Measurements from ENCODE around the gene TCTN2.

TCTN2 gene
- long read RNA-seq, donor 1, partial matches to known transcripts, result 36 of 36 reads
- long read RNA-seq, donor 1, other reads (novel, unspliced or antisense), result 0 of 36 reads
- long read RNA-seq, donor 2, result 0 reads
- long read RNA-seq, donor 3, result 0 reads
- long read RNA-seq, donor 4, partial matches to known transcripts, result 19 of 20 reads
- long read RNA-seq, donor 4, other reads (novel, unspliced or antisense), result 0 of 20 reads
- long read RNA-seq, donor 5, partial matches to known transcripts, result 0 of 2 reads
- long read RNA-seq, donor 5, other reads (novel, unspliced or antisense), result 0 of 2 reads
- long read RNA-seq, donor 6, result 0 reads
- long read RNA-seq, donor 7, partial matches to known transcripts, result 9 of 10 reads
- long read RNA-seq, donor 7, other reads (novel, unspliced or antisense), result 0 of 10 reads
- long read RNA-seq, donor 8, partial matches to known transcripts, result 0 of 2 reads
- long read RNA-seq, donor 8, other reads (novel, unspliced or antisense), result 0 of 2 reads

GRCh38 chr12:123670882-123671728, at the start of gene TCTN2:
Gene TCTN2 (plus strand): TSS chr12:123671113. CDS start chr12:123671241, 128 bp downstream.
- DNase-seq, result peak; percentile 83

- DNase-seq, result no peak
Observed at GRCh38 chr12:123621619-123622530, 49.0 kb upstream of the TCTN2 start.

DNA sequence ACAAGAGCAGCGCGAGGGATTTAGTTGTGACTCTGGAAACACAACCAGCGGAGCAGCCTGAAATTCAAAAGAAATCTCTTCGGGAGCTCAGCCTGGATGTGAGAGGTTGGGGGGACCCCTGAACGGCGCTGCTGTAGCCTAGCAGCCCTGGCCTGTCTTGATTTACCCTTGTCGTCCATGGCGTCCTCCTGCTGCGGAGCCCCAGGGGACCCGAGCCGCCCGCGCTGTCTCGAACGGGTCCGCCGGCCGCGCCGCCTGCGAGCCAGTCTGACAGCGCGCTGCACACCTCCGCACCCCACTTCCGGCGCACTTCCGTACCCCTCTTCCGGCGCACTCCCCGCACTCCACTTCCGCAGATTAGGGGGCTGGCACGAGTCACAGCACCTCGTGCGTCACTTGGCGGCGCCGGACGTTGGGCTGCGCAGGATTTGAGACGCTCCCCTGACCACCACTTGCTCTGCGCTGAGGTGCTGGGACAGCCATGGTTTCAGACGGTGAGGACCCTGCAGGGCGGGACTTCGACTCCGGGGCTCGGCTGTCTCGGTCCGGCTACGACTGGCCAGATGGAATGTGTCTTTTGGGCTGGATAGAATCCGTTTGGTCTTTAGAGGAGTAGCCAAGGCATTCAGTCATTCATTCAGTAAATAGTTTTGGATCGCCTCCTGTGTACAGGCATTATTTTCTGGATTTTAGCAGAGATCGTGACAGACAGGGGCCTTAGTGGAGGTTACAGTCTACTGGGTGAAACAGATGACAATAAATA, 37.4 kb upstream of the TCTN2 start, which contains the start of the genes EIF2B1 and GTF2H3:
TSS of gene EIF2B1 (minus strand) at position 308 of the 763 bp plus-strand sequence. CDS start at position 179, 129 bp downstream.
TSS of gene GTF2H3 (plus strand) at position 451 of the 763 bp plus-strand sequence. CDS start at position 482, 31 bp downstream.
- peak; percentile 82 for DNase-seq

DNA sequence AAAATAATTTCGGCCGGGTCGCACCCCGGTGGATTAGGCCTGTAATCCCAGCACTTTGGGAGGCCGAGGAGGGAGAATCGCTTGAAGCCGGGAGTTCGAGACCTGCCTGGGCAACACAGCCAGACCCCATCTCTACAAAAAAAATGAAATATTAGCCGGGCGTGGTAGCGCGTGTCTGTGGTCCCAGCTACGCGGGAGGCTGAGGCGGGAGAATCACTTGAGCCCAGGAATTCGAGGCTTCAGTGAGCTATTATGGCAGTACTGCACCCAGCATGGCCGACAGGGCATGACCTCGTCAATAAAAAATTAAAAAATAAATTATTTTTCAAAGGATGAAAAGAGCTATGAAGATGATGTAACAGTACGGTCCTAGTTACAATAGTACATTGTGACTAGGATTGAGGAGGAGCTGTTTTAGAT, 36.8 kb upstream of the TCTN2 start:
- no peak for DNase-seq

DNA sequence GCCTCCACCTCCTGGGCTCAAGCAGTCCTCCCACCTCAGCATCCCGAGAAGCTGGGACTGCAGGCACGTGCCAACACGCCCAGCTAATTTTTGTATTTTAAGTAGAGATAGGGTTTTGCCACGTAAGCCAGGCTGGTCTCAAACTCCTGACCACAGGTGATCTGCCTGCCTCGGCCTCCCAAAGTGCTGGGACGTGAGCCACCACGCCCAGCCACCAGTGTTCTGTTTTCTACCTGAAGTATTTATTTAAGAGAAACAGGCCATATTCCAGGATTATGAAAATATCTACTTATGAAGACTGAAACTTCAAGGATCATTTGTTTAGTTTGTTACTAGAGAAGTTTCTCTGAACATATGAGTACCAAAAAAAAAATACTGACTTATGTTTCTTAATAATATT, 27.0 kb upstream of the TCTN2 start:
- no peak for DNase-seq

DNA sequence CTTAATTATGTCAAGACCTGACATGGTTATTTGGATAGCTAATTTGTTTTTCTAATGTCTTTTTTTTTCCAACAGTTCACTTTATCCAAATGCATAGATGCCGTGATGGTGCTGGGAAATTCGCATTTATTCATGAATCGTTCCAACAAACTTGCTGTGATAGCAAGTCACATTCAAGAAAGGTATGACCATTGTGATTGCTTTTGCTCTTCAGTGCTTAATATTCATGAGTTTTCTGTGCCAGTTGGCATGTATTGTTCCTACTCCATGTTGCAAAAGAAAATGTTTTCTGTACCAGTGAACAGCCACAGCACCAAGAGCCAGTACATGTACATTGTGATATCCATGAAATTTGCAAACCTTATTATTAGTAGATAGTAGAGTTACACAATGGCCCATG, 25.5 kb upstream of the TCTN2 start:
- DNase-seq, result no peak

DNA sequence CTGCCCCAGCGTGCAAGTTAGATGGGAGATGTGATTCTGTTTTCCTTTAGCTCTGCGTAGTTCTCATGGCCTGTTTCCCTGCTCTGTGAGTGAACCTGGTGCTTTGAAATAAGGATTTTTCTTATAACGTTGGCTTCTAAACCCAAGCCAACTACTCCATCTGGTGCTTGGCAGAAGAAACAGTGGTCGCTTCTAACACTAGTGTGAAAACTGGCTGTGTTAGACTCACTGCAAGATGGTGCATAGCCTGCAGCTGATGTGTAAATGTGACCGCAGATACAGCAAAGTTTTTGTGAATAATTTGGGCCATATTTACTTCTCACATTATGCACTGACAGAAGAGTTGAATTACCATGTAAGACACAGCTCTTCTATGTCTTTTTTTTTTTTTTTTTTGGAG, 25.0 kb upstream of the TCTN2 start:
- DNase-seq, result no peak

GRCh38 chr12:123648401-123648800, 22.5 kb upstream of the TCTN2 start:
- no peak for DNase-seq

DNA sequence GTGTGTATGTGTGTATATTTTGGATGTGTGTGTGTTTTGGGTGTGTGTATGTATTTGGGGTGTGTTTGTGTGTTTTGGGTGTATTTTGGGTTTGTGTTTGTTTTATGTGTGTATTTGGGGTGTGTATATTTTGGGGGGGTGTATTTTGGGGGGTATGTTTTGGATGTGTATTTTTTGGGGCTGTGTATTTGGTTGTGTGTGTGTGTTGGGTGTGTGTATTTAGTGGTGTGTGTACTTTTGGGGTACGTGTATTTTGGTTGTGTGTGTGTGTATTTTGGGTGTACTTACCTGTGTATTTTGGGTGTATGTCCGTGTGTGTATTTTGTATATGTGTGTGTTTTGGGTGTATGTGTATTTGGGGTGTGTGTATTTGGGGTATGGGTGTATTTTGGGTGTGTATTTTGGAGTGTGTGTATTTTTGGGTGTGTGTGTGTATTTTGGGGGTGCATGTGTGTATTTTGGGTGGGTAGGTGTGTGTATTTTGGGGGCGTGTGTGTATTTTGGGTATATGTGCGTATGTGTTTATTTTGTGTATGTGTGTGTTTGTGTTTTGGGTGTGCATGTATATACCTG, 16.7 kb upstream of the TCTN2 start:
- DNase-seq, result no peak

GRCh38 chr12:123655420-123655819, 15.5 kb upstream of the TCTN2 start:
- DNase-seq, result no peak

GRCh38 chr12:123656392-123656791, 14.5 kb upstream of the TCTN2 start:
- no peak for DNase-seq

- no peak for DNase-seq
Observed at GRCh38 chr12:123657211-123657610, 13.7 kb upstream of the TCTN2 start.

DNA sequence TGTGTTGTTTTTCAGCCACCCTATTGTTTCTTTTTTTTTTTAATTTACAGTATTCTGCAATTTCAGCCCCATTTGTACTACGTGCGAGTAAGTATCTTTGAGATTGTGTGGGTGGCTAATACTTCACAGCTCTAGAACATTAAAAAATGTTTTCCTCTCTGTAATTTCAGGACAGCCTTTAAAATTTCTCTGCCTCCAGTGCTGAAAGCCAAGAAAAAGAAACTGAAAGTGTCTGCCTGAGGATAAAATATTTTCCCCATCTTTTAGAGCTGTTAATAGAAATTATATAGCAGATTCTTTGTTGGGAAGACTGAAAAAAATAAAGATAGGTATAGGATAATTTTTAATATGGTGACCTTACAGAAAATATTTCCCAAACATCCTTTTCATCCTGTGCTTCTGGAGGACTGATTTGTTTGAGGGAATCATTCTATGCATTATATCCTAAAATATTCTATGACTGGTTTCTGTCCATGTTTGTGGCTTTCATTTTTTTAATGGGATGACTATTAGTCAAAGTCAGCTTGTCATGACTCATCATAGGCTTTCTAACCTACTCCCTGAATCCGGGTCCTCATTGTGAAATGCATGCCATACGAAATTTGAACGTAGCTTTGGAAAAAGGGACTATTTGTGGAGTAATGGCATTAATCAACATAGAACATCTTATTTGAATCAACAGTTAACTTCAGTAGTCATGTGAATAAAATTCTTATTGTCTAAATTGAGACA, 10.8 kb upstream of the TCTN2 start:
- no peak for DNase-seq

GRCh38 chr12:123667771-123668170, 3.1 kb upstream of the TCTN2 start:
- no peak for DNase-seq

DNA sequence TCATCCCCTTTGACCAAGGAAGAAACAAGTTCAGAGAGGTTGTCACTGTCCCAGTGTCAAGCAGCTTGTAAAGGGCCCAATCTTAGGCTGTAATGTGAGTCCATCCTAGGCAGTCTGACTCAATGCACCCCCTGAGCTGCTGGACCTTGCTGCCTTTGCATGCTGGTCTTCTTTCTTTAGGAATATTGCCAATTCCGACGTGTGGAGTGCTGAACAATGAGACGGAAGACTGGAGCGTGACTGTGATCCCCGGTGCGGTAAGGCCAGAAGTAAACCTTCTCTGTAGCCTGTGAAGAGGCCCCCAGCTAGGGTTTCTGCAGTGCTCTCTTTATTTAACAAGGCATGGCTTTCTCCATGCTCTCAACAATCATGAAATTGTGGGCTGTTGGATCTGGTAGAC, 963 bp downstream of the TCTN2 start:
- DNase-seq, result no peak

GRCh38 chr12:123675436-123675835, 4.5 kb downstream of the TCTN2 start:
- no peak for DNase-seq

DNA sequence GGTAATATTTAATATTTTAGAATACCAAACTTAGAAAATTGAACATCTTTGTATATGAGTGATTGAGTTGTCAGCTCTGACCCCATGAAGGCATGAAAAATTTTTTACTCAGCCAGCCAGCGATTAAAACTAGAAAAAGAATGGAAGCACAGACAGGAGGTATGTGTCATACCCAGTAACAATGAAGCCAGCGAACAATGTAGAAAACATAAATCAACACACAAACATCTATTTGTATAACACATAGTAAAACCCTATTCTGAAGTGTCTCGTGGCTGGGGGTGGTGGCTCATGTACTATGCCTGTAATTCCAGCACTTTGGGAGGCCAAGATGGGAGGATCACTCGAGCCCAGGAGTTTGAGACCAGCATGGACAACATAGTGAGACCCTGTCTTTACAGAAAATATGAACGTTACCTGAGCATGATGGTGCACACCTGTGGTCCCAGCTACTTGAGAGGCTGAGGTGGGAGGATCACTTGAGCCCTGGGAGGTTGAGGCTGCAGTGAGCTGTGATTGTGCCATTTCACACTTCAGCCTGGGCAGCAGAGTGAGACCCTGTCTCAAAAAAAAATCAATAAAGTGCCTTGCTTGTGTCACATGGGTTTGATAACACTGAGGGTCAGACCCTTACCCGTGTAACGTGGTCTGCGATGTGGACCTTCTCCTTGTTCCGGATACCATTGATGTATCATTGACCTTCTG, 5.9 kb downstream of the TCTN2 start:
- DNase-seq, result no peak

- no peak for DNase-seq
Observed at GRCh38 chr12:123678981-123679380, 8.1 kb downstream of the TCTN2 start.

- no peak for DNase-seq
Observed at GRCh38 chr12:123681605-123682004, 10.7 kb downstream of the TCTN2 start.

Measured in right kidney (tissue), 9 donors.